Uterus (tissue), 2 donors: ENCODE data around the gene BRF1.

Experiments used
- POLR2A ChIP-seq, 2 donors: fragments of 450-650 bp; IDR thresholded peaks; one replicate each; pipeline ENCODE4 v1.6.1; 2016; ENCODE audit warnings: antibody characterized with exemption in 2 of 2, mild to moderate bottlenecking in 1 of 2, moderate library complexity in 1 of 2
- TF ChIP-seq, protein P1 (sequence below), 4 experiments: fragments of 200-600 bp in 2 of 4; fragments of 450-650 bp in 2 of 4; sonication (generic) in 2 of 4; IDR thresholded peaks; one replicate each; pipeline ENCODE4 v1.5.1; 2016 to 2019; ENCODE audit warnings: antibody characterized with exemption in 4 of 4, mild to moderate bottlenecking in 2 of 4, moderate library complexity in 1 of 4

GRCh38 chr14:105292826-105293711 is 7.7 kb downstream of the BRF1 start:
- TF ChIP-seq, protein P1, sequence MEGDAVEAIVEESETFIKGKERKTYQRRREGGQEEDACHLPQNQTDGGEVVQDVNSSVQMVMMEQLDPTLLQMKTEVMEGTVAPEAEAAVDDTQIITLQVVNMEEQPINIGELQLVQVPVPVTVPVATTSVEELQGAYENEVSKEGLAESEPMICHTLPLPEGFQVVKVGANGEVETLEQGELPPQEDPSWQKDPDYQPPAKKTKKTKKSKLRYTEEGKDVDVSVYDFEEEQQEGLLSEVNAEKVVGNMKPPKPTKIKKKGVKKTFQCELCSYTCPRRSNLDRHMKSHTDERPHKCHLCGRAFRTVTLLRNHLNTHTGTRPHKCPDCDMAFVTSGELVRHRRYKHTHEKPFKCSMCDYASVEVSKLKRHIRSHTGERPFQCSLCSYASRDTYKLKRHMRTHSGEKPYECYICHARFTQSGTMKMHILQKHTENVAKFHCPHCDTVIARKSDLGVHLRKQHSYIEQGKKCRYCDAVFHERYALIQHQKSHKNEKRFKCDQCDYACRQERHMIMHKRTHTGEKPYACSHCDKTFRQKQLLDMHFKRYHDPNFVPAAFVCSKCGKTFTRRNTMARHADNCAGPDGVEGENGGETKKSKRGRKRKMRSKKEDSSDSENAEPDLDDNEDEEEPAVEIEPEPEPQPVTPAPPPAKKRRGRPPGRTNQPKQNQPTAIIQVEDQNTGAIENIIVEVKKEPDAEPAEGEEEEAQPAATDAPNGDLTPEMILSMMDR (IDR thresholded peaks at IDR 0.05), result no peak
- TF ChIP-seq POLR2A (IDR thresholded peaks at IDR 0.05), result no peak
